SU-DHL-6 (cell line): Measurements from ENCODE around the gene TREML4.

Source experiments
- H2AFZ ChIP-seq: fragments of 200-600 bp; sonication (generic); 2 replicates; pipeline ENCODE4 v1.6.1; 2014; ENCODE audit warnings: low read depth, mild to moderate bottlenecking, moderate library complexity, mixed read lengths, antibody characterized with exemption, low read length; ENCODE audit not compliant: severe bottlenecking
- H3F3A ChIP-seq: fragments of 200-600 bp; shearing (Covaris generic); 2 replicates; pipeline ENCODE4 v1.6.0; 2016; ENCODE audit warnings: antibody characterized with exemption, mild to moderate bottlenecking; ENCODE audit not compliant: insufficient read depth
- H3K27ac ChIP-seq: fragments of 200-600 bp; sonication (generic); 2 replicates; pipeline ENCODE4 v1.5.1; 2016; ENCODE audit warnings: low read depth, mild to moderate bottlenecking, low read length, moderate library complexity, mixed read lengths
- H3K27me3 ChIP-seq: fragments of 200-600 bp; sonication (generic), shearing (Covaris generic); 2 replicates; pipeline ENCODE4 v1.6.0; 2014; ENCODE audit warnings: mild to moderate bottlenecking, low read length
- H3K36me3 ChIP-seq: fragments of 200-600 bp; sonication (generic); 2 replicates; pipeline ENCODE4 v1.6.1; 2014; ENCODE audit warnings: mild to moderate bottlenecking, low read length, mixed read lengths
- H3K4me2 ChIP-seq: fragments of 300-600, 200-600 bp; shearing (Covaris generic), sonication (generic); 2 replicates; pipeline ENCODE4 v1.6.0; 2014; ENCODE audit warnings: low read length, low read depth, mild to moderate bottlenecking; ENCODE audit not compliant: poor library complexity, severe bottlenecking
- H3K4me3 ChIP-seq: fragments of 200-600 bp; sonication (generic); 2 replicates; pipeline ENCODE4 v1.5.1; 2014; ENCODE audit warnings: antibody characterized with exemption, low read length, mild to moderate bottlenecking, mixed read lengths; ENCODE audit not compliant: insufficient read depth, poor library complexity, severe bottlenecking
- H3K79me2 ChIP-seq: fragments of 200-600 bp; sonication (generic); 2 replicates; pipeline ENCODE4 v1.6.1; 2014; ENCODE audit warnings: mild to moderate bottlenecking, low read length, moderate library complexity; ENCODE audit not compliant: insufficient read depth
- H3K9ac ChIP-seq: fragments of 200-600 bp; sonication (generic); 2 replicates; pipeline ENCODE4 v1.7.0; 2014; ENCODE audit warnings: mild to moderate bottlenecking, low read length
- H3K9me2 ChIP-seq: fragments of 200-600 bp; sonication (generic); replicated peaks from 2 replicates; pipeline ENCODE4 v1.6.1; 2014; ENCODE audit warnings: low read length; ENCODE audit not compliant: insufficient read depth
- H3K9me3 ChIP-seq: fragments of 200-600 bp; sonication (generic); 2 replicates; pipeline ENCODE4 v1.6.1; 2014; ENCODE audit warnings: low read length, mixed read lengths; ENCODE audit not compliant: insufficient read depth
- H4K20me1 ChIP-seq: fragments of 200-600 bp; sonication (generic); 2 replicates; pipeline ENCODE4 v1.6.1; 2014; ENCODE audit warnings: low read depth, mild to moderate bottlenecking, antibody characterized with exemption, low read length, moderate library complexity, mixed read lengths
- CTCF ChIP-seq: fragments of 200-600 bp; sonication (generic); IDR thresholded peaks from one replicate; pipeline ENCODE4 v1.5.1; 2017; ENCODE audit warnings: antibody characterized with exemption, mild to moderate bottlenecking, low read length, moderate library complexity; ENCODE audit not compliant: insufficient read depth, poor library complexity, severe bottlenecking
- EZH2phosphoT487 ChIP-seq: fragments of 200-600 bp; sonication (generic), shearing (Covaris generic); conservative IDR thresholded peaks from 2 replicates; pipeline ENCODE4 v1.6.1; 2018; ENCODE audit warnings: mild to moderate bottlenecking, antibody characterized with exemption, low read length, moderate library complexity, mixed read lengths

TREML4 gene

GRCh38 chr6:41247882-41248705, 19.9 kb downstream of the TREML4 start:
- no peak overlapping the region for H3K9ac ChIP-seq
- no peak overlapping the region for H3K27ac ChIP-seq
- no peaks in the 10 kb centered on the region for H3K79me2 ChIP-seq
- H3K4me2 ChIP-seq: no peak overlapping the region
- no peaks in the 10 kb centered on the region for H3K9me2 ChIP-seq
- H3K36me3 ChIP-seq: no peaks in the 10 kb centered on the region
- no peaks in the 10 kb centered on the region for H3K27me3 ChIP-seq
- H3F3A ChIP-seq: no peaks in the 10 kb centered on the region
- TF ChIP-seq CTCF (no peak), EZH2phosphoT487 (no peak)
- H2AFZ ChIP-seq: no peak overlapping the region
- no peaks in the 10 kb centered on the region for H4K20me1 ChIP-seq
- no peaks in the 10 kb centered on the region for H3K9me3 ChIP-seq
- H3K4me3 ChIP-seq: no peak overlapping the region

- Histone ChIP-seq H3K9me2 (no peaks in the 10 kb centered on the region), H3K4me3 (no peak overlapping the region), H3K79me2 (no peaks in the 10 kb centered on the region), H4K20me1 (no peaks in the 10 kb centered on the region), H2AFZ (no peak overlapping the region), H3K27me3 (no peaks in the 10 kb centered on the region), H3K9ac (no peak overlapping the region), H3K36me3 (no peaks in the 10 kb centered on the region), H3K27ac (no peak overlapping the region), H3K9me3 (no peaks in the 10 kb centered on the region), H3F3A (no peaks in the 10 kb centered on the region), H3K4me2 (no peak overlapping the region)
- TF ChIP-seq CTCF: no peak
These were observed 24.4 kb downstream of the TREML4 start for GRCh38 chr6:41252401-41253169.

GRCh38 chr6:41255110-41255509, 27.0 kb downstream of the TREML4 start:
- Histone ChIP-seq H3K9me2 (no peaks in the 10 kb centered on the region), H3K9me3 (no peaks in the 10 kb centered on the region), H3K4me2 (no peak overlapping the region), H3K4me3 (no peak overlapping the region), H3F3A (no peaks in the 10 kb centered on the region), H3K27ac (no peak overlapping the region), H2AFZ (no peak overlapping the region), H3K36me3 (no peaks in the 10 kb centered on the region), H4K20me1 (no peaks in the 10 kb centered on the region), H3K27me3 (no peaks in the 10 kb centered on the region), H3K79me2 (no peaks in the 10 kb centered on the region), H3K9ac (no peak overlapping the region)
- TF ChIP-seq CTCF: no peak
- TF ChIP-seq EZH2phosphoT487: no peak
